ENCODE measurements around the gene TIGD6.

TIGD6 gene

GRCh38 chr5:149999359-149999758 lies 1.1 kb downstream of the TIGD6 start (continued):
- TF ChIP-seq ZNF184 (tag by site-specific recombination; IDR thresholded peaks at IDR 0.05) (no peak), PATZ1 (tag by site-specific recombination; IDR thresholded peaks at IDR 0.05) (no peak), ZNF23 (tag by site-specific recombination; IDR thresholded peaks at IDR 0.05; ENCODE audit: borderline replicate concordance) (no peak), ZNF555 (tag by site-specific recombination; conservative IDR thresholded peaks at IDR 0.05) (no peak), ZNF629 (tag by site-specific recombination; IDR thresholded peaks at IDR 0.05) (no peak), EGR2 (tag by site-specific recombination; IDR thresholded peaks at IDR 0.05; ENCODE audit: low read depth) (no peak)
- TF ChIP-seq, protein P1, sequence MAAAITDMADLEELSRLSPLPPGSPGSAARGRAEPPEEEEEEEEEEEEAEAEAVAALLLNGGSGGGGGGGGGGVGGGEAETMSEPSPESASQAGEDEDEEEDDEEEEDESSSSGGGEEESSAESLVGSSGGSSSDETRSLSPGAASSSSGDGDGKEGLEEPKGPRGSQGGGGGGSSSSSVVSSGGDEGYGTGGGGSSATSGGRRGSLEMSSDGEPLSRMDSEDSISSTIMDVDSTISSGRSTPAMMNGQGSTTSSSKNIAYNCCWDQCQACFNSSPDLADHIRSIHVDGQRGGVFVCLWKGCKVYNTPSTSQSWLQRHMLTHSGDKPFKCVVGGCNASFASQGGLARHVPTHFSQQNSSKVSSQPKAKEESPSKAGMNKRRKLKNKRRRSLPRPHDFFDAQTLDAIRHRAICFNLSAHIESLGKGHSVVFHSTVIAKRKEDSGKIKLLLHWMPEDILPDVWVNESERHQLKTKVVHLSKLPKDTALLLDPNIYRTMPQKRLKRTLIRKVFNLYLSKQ (tag by site-specific recombination; IDR thresholded peaks at IDR 0.05; ENCODE audit: borderline replicate concordance): no peak

- no peak for TF ChIP-seq ZNF843 (tag by site-specific recombination; IDR thresholded peaks at IDR 0.05)
- TF ChIP-seq, protein P2, sequence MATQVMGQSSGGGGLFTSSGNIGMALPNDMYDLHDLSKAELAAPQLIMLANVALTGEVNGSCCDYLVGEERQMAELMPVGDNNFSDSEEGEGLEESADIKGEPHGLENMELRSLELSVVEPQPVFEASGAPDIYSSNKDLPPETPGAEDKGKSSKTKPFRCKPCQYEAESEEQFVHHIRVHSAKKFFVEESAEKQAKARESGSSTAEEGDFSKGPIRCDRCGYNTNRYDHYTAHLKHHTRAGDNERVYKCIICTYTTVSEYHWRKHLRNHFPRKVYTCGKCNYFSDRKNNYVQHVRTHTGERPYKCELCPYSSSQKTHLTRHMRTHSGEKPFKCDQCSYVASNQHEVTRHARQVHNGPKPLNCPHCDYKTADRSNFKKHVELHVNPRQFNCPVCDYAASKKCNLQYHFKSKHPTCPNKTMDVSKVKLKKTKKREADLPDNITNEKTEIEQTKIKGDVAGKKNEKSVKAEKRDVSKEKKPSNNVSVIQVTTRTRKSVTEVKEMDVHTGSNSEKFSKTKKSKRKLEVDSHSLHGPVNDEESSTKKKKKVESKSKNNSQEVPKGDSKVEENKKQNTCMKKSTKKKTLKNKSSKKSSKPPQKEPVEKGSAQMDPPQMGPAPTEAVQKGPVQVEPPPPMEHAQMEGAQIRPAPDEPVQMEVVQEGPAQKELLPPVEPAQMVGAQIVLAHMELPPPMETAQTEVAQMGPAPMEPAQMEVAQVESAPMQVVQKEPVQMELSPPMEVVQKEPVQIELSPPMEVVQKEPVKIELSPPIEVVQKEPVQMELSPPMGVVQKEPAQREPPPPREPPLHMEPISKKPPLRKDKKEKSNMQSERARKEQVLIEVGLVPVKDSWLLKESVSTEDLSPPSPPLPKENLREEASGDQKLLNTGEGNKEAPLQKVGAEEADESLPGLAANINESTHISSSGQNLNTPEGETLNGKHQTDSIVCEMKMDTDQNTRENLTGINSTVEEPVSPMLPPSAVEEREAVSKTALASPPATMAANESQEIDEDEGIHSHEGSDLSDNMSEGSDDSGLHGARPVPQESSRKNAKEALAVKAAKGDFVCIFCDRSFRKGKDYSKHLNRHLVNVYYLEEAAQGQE (tag by site-specific recombination; IDR thresholded peaks at IDR 0.05): no peak
- no peak for TF ChIP-seq IKZF3 (tag by site-specific recombination; IDR thresholded peaks at IDR 0.05)
- TF ChIP-seq, protein P3, sequence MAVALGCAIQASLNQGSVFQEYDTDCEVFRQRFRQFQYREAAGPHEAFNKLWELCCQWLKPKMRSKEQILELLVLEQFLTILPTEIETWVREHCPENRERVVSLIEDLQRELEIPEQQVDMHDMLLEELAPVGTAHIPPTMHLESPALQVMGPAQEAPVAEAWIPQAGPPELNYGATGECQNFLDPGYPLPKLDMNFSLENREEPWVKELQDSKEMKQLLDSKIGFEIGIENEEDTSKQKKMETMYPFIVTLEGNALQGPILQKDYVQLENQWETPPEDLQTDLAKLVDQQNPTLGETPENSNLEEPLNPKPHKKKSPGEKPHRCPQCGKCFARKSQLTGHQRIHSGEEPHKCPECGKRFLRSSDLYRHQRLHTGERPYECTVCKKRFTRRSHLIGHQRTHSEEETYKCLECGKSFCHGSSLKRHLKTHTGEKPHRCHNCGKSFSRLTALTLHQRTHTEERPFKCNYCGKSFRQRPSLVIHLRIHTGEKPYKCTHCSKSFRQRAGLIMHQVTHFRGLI (tag by site-specific recombination; IDR thresholded peaks at IDR 0.05): no peak
- TF ChIP-seq, protein P4, sequence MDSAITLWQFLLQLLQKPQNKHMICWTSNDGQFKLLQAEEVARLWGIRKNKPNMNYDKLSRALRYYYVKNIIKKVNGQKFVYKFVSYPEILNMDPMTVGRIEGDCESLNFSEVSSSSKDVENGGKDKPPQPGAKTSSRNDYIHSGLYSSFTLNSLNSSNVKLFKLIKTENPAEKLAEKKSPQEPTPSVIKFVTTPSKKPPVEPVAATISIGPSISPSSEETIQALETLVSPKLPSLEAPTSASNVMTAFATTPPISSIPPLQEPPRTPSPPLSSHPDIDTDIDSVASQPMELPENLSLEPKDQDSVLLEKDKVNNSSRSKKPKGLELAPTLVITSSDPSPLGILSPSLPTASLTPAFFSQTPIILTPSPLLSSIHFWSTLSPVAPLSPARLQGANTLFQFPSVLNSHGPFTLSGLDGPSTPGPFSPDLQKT (IDR thresholded peaks at IDR 0.05; ENCODE audit: borderline replicate concordance, low read depth, low read length): no peak
- TF ChIP-seq ZNF350 (tag by site-specific recombination; IDR thresholded peaks at IDR 0.05): no peak
- TF ChIP-seq ZIC2 (tag by site-specific recombination; IDR thresholded peaks at IDR 0.05): no peak
- no peak for TF ChIP-seq ZNF664 (tag by site-specific recombination; IDR thresholded peaks at IDR 0.05)
- Histone ChIP-seq H3K4me3 (ENCODE audit: low read depth, low read length) (no peak overlapping the region), H3K36me3 (ENCODE audit: control insufficient read depth in 2 of 2, insufficient read depth in 1 of 2, low read length in 2 of 2) (peaks cover 0 to 17% of the 10 kb centered on the region in 2 experiments; a peak in 2 of 3 replicates), H3K9me3 (ENCODE audit: control insufficient read depth, insufficient read depth, low read depth, low read length) (no peaks in the 10 kb centered on the region), H3K4me1 (ENCODE audit: control insufficient read depth, insufficient read depth, low read length) (peaks cover 9% of the 10 kb centered on the region), H3K27ac (ENCODE audit: extremely low read depth, low read depth, low read length) (no peak overlapping the region)
- CTCF ChIA-PET: interaction anchor here (1.6 kb wide), 1 partner anchor 36 kb away, joined by 5 read pairs; no protein-coding TSS in a partner anchor
- POLR2A ChIA-PET: no interaction called here
These were observed 2.2 kb downstream of the TIGD6 start for GRCh38 chr5:149998281-149998680.
